CD4-positive, alpha-beta T cell (primary cell): ENCODE data around the gene ZBTB7C. TPM values are rescaled to one million over a fixed set of nuclear protein-coding genes. Genes with fewer than 3 reads are reported as not detected.

Experiments used
- ATAC-seq: fragments of 200-7000 bp; cut with Tn5 transposase; one replicate; pipeline ENCODE4 v1.10.0; 2022; ENCODE audit warnings: mild to moderate bottlenecking; ENCODE audit not compliant: poor library complexity
- CTCF ChIA-PET: fragments of 350-600 bp; sonication (Branson Sonifier 250); formaldehyde crosslinking; loops from one replicate; lab custom pipeline; 2021; ENCODE audit warnings: antibody characterized with exemption, inconsistent platforms; lab: Charles Lee
- POLR2A ChIA-PET: fragments of 350-600 bp; sonication (Branson Sonifier 250); formaldehyde crosslinking; loops from one replicate; lab custom pipeline; 2021; ENCODE audit warnings: antibody characterized with exemption, inconsistent platforms; lab: Charles Lee
- DNase-seq, 14 experiments: peaks; one replicate each; pipeline ENCODE4 v3.0.0-alpha.2; 2013 to 2020; ENCODE audit warnings: mixed read lengths in 2 of 14
- H3K27ac ChIP-seq, 2 donors: one replicate each; pipeline versions ENCODE4 v1.5.1 to v1.7.0; 2013; ENCODE audit warnings: low read length in 2 of 2, low read depth in 1 of 2, mild to moderate bottlenecking in 1 of 2
- H3K27me3 ChIP-seq, 2 experiments: 1 replicate in 1 of 2; 2 replicates in 1 of 2; pipeline versions ENCODE4 v1.6.1 to v1.7.0; 2013; ENCODE audit warnings: low read length in 2 of 2, control low read depth in 1 of 2, mild to moderate bottlenecking in 1 of 2, moderate library complexity in 1 of 2; ENCODE audit not compliant: insufficient read depth in 2 of 2, control insufficient read depth in 1 of 2
- H3K36me3 ChIP-seq: one replicate; pipeline ENCODE4 v1.6.1; 2013; ENCODE audit warnings: low read length, control low read depth; ENCODE audit not compliant: insufficient read depth
- H3K4me1 ChIP-seq: one replicate; pipeline ENCODE4 v1.6.1; 2013; ENCODE audit warnings: low read length, control low read depth; ENCODE audit not compliant: insufficient read depth
- H3K4me3 ChIP-seq: one replicate; pipeline ENCODE4 v1.5.1; 2013; ENCODE audit warnings: mild to moderate bottlenecking, low read length, moderate library complexity
- H3K9me3 ChIP-seq, 2 experiments: 1 replicate in 1 of 2; 2 replicates in 1 of 2; pipeline versions ENCODE4 v1.6.1 to v1.7.0; 2013; ENCODE audit warnings: low read length in 2 of 2, mild to moderate bottlenecking in 2 of 2, control low read depth in 1 of 2, moderate library complexity in 1 of 2; ENCODE audit not compliant: control insufficient read depth in 1 of 2, insufficient read depth in 1 of 2
- H3K27ac Mint-ChIP-seq: one replicate; pipeline ENCODE4 v1.8.0; 2020; ENCODE audit warnings: mixed read lengths
- H3K27me3 Mint-ChIP-seq: one replicate; pipeline ENCODE4 v1.8.0; 2021; ENCODE audit warnings: mixed read lengths
- H3K36me3 Mint-ChIP-seq: one replicate; pipeline ENCODE4 v1.8.0; 2021; ENCODE audit warnings: low read depth, mixed read lengths
- H3K4me1 Mint-ChIP-seq: one replicate; pipeline ENCODE4 v1.8.0; 2021; ENCODE audit warnings: low read depth, mixed read lengths
- H3K4me3 Mint-ChIP-seq: one replicate; pipeline ENCODE4 v1.8.0; 2020; ENCODE audit warnings: mild to moderate bottlenecking, mixed read lengths
- H3K9me3 Mint-ChIP-seq: one replicate; pipeline ENCODE4 v1.8.0; 2020; ENCODE audit warnings: mixed read lengths
- intact Hi-C, 2 experiments: fragments of 100-400 bp; cut with DNase I in 1 of 2; cut with micrococcal nuclease in 1 of 2; formaldehyde crosslinking; loops; one replicate each; pipeline versions ENCODE4 v1.15.1 to v1.9.0; 2023 to 2025; cut with DNase I, micrococcal nuclease
- total RNA-seq, 174 experiments: library from RNA in 2 of 174; stranded (reverse) in 2 of 174; gene quantifications; one replicate each; pipeline ENCODE4 v1.2.3 and lab custom pipeline; 2021 to 2026
- TF ChIP-seq, protein P1 (sequence below): fragments of 200-600 bp; IDR thresholded peaks from one replicate; pipeline ENCODE4 v1.8.0; 2022; ENCODE audit warnings: antibody characterized with exemption, mild to moderate bottlenecking

The ZBTB7C gene
- total RNA-seq, 2 experiments from 2014 or later = not detected

GRCh38 chr18:48217258-48218250 lies 191.6 kb downstream of the ZBTB7C start:
- Histone ChIP-seq H3K9me3 (no peaks in the 10 kb centered on the region), H3K4me1 (peaks cover 6% of the 10 kb centered on the region), H3K27ac (no peak overlapping the region), H3K4me3 (no peak overlapping the region), H3K36me3 (no peaks in the 10 kb centered on the region), H3K27me3 (peaks cover 0 to 4% of the 10 kb centered on the region in 2 experiments)
- Mint-ChIP-seq H3K36me3 (no peaks in the 10 kb centered on the region), H3K27ac (no peak overlapping the region), H3K4me3 (no peak overlapping the region), H3K9me3 (no peaks in the 10 kb centered on the region), H3K4me1 (no peaks in the 10 kb centered on the region), H3K27me3 (peaks cover 6% of the 10 kb centered on the region)
- CTCF ChIA-PET = no interaction called here
- intact Hi-C loops = no loop called here
- no peak for ATAC-seq
- TF ChIP-seq, protein P1, sequence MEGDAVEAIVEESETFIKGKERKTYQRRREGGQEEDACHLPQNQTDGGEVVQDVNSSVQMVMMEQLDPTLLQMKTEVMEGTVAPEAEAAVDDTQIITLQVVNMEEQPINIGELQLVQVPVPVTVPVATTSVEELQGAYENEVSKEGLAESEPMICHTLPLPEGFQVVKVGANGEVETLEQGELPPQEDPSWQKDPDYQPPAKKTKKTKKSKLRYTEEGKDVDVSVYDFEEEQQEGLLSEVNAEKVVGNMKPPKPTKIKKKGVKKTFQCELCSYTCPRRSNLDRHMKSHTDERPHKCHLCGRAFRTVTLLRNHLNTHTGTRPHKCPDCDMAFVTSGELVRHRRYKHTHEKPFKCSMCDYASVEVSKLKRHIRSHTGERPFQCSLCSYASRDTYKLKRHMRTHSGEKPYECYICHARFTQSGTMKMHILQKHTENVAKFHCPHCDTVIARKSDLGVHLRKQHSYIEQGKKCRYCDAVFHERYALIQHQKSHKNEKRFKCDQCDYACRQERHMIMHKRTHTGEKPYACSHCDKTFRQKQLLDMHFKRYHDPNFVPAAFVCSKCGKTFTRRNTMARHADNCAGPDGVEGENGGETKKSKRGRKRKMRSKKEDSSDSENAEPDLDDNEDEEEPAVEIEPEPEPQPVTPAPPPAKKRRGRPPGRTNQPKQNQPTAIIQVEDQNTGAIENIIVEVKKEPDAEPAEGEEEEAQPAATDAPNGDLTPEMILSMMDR = no peak
- DNase-seq = no peak
- POLR2A ChIA-PET = no interaction called here

GRCh38 chr18:48216639-48217257 lies 192.4 kb downstream of the ZBTB7C start:
- Histone ChIP-seq H3K27me3 (no peaks in the 10 kb centered on the region), H3K9me3 (no peaks in the 10 kb centered on the region), H3K4me3 (no peak overlapping the region), H3K36me3 (no peaks in the 10 kb centered on the region), H3K27ac (no peak overlapping the region), H3K4me1 (no peaks in the 10 kb centered on the region)
- TF ChIP-seq, protein P1 = no peak
- no peaks in the 10 kb centered on the region for H3K36me3 Mint-ChIP-seq
- ATAC-seq (no peak), DNase-seq (no peak)
- ChIA-PET POLR2A (no interaction called here), CTCF (no interaction called here)
- intact Hi-C loops = no loop called here
- H3K4me3 Mint-ChIP-seq = no peak overlapping the region
- H3K27me3 Mint-ChIP-seq = peaks cover 6% of the 10 kb centered on the region
- H3K27ac Mint-ChIP-seq = no peak overlapping the region
- no peaks in the 10 kb centered on the region for H3K4me1 Mint-ChIP-seq
- H3K9me3 Mint-ChIP-seq = no peaks in the 10 kb centered on the region

DNA sequence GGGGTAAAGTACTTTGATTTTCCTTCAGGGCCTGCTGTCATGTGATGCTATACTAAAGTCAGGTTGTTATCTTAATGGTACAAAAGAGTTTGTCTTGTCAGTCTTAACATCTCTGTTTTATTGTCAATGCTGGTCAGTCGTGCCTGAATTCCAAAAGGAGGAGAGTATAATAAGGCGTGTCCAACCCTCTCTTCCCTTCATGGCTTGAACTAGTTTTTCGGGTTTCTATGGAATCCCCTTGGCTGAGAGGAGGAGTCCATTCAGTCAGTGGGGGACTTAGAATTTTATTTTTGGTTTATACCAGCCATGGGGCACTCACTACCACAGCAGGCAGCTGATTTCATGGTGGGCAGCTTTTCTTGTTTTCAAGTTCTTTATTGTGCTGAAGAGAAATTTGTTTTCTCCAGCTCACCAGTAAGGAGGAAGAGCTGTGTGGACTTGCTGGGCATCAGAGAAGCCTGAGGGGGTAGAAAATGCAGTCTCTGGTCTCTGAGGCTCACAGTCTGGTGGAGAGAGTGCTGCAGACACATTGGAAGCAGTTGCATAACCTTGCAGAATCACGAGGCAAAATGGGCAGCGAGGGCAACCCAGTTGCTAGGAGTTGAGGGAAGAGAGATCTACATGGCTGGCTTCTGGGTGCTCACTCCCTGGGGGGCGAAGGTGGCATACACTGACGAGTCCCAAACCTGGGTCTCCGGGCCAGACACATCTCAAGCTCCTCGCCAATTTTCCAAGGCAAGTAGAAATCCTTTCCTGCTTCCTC lies 193.1 kb downstream of the ZBTB7C start:
- H3K36me3 Mint-ChIP-seq = no peaks in the 10 kb centered on the region
- CTCF ChIA-PET = no interaction called here
- no peaks in the 10 kb centered on the region for H3K4me1 Mint-ChIP-seq
- peaks cover 6% of the 10 kb centered on the region for H3K27me3 Mint-ChIP-seq
- Histone ChIP-seq H3K27me3 (no peaks in the 10 kb centered on the region), H3K36me3 (no peaks in the 10 kb centered on the region), H3K9me3 (no peaks in the 10 kb centered on the region), H3K4me3 (no peak overlapping the region), H3K4me1 (no peaks in the 10 kb centered on the region), H3K27ac (no peak overlapping the region)
- H3K9me3 Mint-ChIP-seq = no peaks in the 10 kb centered on the region
- H3K4me3 Mint-ChIP-seq = no peak overlapping the region
- POLR2A ChIA-PET = no interaction called here
- TF ChIP-seq, protein P1 = no peak
- ATAC-seq (no peak), DNase-seq (no peak)
- no peak overlapping the region for H3K27ac Mint-ChIP-seq
- intact Hi-C loops = no loop called here
